H9 (cell line): ENCODE measurements around the gene CRABP1. TPM values are rescaled to one million over a fixed set of nuclear protein-coding genes. Genes with fewer than 3 reads are reported as not detected.

Experiments used
- DNase-seq: peaks from one replicate; pipeline ENCODE4 v3.0.0-alpha.2; 2017
- H2AFZ ChIP-seq: one replicate; pipeline ENCODE4 v1.6.1; 2013; ENCODE audit warnings: mild to moderate bottlenecking, low read length, control low read depth, moderate library complexity
- H2AK5ac ChIP-seq: 2 replicates; pipeline ENCODE4 v1.6.1; 2013; ENCODE audit warnings: low read length, control low read depth, mixed read lengths; ENCODE audit not compliant: insufficient read length
- H2BK120ac ChIP-seq: one replicate; pipeline ENCODE4 v1.6.1; 2013; ENCODE audit warnings: low read depth, mild to moderate bottlenecking, low read length, control low read depth, inconsistent platforms; ENCODE audit not compliant: poor library complexity, severe bottlenecking
- H2BK12ac ChIP-seq: 2 replicates; pipeline ENCODE4 v1.6.1; 2013; ENCODE audit warnings: low read length, control low read depth, mixed read lengths, low read depth; ENCODE audit not compliant: insufficient read length
- H2BK15ac ChIP-seq: 2 replicates; pipeline ENCODE4 v1.6.1; 2013; ENCODE audit warnings: low read depth, low read length, control low read depth
- H2BK20ac ChIP-seq: one replicate; pipeline ENCODE4 v1.6.1; 2013; ENCODE audit warnings: low read depth, mild to moderate bottlenecking, low read length, control low read depth, inconsistent platforms; ENCODE audit not compliant: poor library complexity, severe bottlenecking
- H2BK5ac ChIP-seq: 2 replicates; pipeline ENCODE4 v1.6.1; 2013; ENCODE audit warnings: low read length, control low read depth, mixed read lengths; ENCODE audit not compliant: insufficient read length
- H3K14ac ChIP-seq: 2 replicates; pipeline ENCODE4 v1.6.1; 2013; ENCODE audit warnings: low read length, control low read depth; ENCODE audit not compliant: insufficient read depth
- H3K18ac ChIP-seq: 2 replicates; pipeline ENCODE4 v1.6.1; 2013; ENCODE audit warnings: low read depth, mild to moderate bottlenecking, mixed read lengths, low read length, control low read depth; ENCODE audit not compliant: insufficient read length
- H3K23ac ChIP-seq: 2 replicates; pipeline ENCODE4 v1.6.1; 2013; ENCODE audit warnings: low read length, control low read depth, mixed read lengths, low read depth; ENCODE audit not compliant: insufficient read length
- H3K23me2 ChIP-seq: 2 replicates; pipeline ENCODE4 v1.6.1; 2013; ENCODE audit warnings: low read depth, mild to moderate bottlenecking, mixed read lengths, low read length, control low read depth; ENCODE audit not compliant: insufficient read length, poor library complexity, severe bottlenecking
- H3K27ac ChIP-seq: 2 replicates; pipeline ENCODE4 v1.5.1; 2013; ENCODE audit warnings: low read length, control low read depth, mixed read lengths, low read depth; ENCODE audit not compliant: insufficient read length
- H3K27me3 ChIP-seq: 2 replicates; pipeline ENCODE4 v1.6.1; 2013; ENCODE audit warnings: low read length, control low read depth, inconsistent platforms; ENCODE audit not compliant: insufficient read depth
- H3K4ac ChIP-seq: 2 replicates; pipeline ENCODE4 v1.6.1; 2013; ENCODE audit warnings: low read depth, mild to moderate bottlenecking, control low read depth, inconsistent platforms, low read length, moderate library complexity
- H3K4me1 ChIP-seq: 2 replicates; pipeline ENCODE4 v1.6.1; 2013; ENCODE audit warnings: low read length, control low read depth, inconsistent platforms; ENCODE audit not compliant: insufficient read depth
- H3K4me2 ChIP-seq: 2 replicates; pipeline ENCODE4 v1.6.1; 2013; ENCODE audit warnings: low read length, control low read depth, mixed read lengths; ENCODE audit not compliant: insufficient read length, insufficient read depth
- H3K56ac ChIP-seq: 2 replicates; pipeline ENCODE4 v1.6.1; 2013; ENCODE audit warnings: low read depth, mild to moderate bottlenecking, mixed read lengths, low read length, control low read depth; ENCODE audit not compliant: insufficient read length
- H3K79me1 ChIP-seq: 2 replicates; pipeline ENCODE4 v1.6.1; 2013; ENCODE audit warnings: low read depth, mild to moderate bottlenecking, moderate library complexity, low read length, control low read depth, inconsistent platforms; ENCODE audit not compliant: insufficient read depth, poor library complexity, severe bottlenecking
- H3K79me2 ChIP-seq: 2 replicates; pipeline ENCODE4 v1.6.1; 2013; ENCODE audit warnings: low read length, control low read depth, inconsistent platforms; ENCODE audit not compliant: insufficient read depth
- H3K9ac ChIP-seq: 2 replicates; pipeline ENCODE4 v1.6.1; 2013; ENCODE audit warnings: low read length, control low read depth, mixed read lengths; ENCODE audit not compliant: insufficient read length; ENCODE audit errors: extremely low read depth
- H3K9me3 ChIP-seq: one replicate; pipeline ENCODE4 v1.6.1; 2013; ENCODE audit warnings: low read depth, low read length, inconsistent platforms; ENCODE audit not compliant: control insufficient read depth
- H3T11ph ChIP-seq: one replicate; pipeline ENCODE4 v1.6.1; 2013; ENCODE audit warnings: mild to moderate bottlenecking, low read length, control low read depth, inconsistent platforms
- H4K20me1 ChIP-seq: one replicate; pipeline ENCODE4 v1.6.1; 2013; ENCODE audit not compliant: control insufficient read depth, insufficient read length, insufficient read depth
- H4K5ac ChIP-seq: 2 replicates; pipeline ENCODE4 v1.6.1; 2013; ENCODE audit warnings: low read depth, mild to moderate bottlenecking, mixed read lengths, low read length, control low read depth; ENCODE audit not compliant: insufficient read length
- H4K8ac ChIP-seq: replicated peaks from 2 replicates; pipeline ENCODE4 v1.6.1; 2013; ENCODE audit warnings: low read length, control low read depth, mixed read lengths, low read depth; ENCODE audit not compliant: insufficient read length
- H4K91ac ChIP-seq: 2 replicates; pipeline ENCODE4 v1.6.1; 2013; ENCODE audit warnings: low read depth, mild to moderate bottlenecking, moderate library complexity, mixed read lengths, low read length, control low read depth; ENCODE audit not compliant: insufficient read length
- H3K27ac Mint-ChIP-seq, 3 experiments: 2 replicates in 2 of 3; 3 replicates in 1 of 3; pipeline ENCODE4 v1.8.0; 2020 to 2021; ENCODE audit warnings: mixed read lengths in 3 of 3, mild to moderate bottlenecking in 1 of 3, moderate library complexity in 1 of 3
- H3K27me3 Mint-ChIP-seq: 2 replicates; pipeline ENCODE4 v1.8.0; 2021; ENCODE audit warnings: low read depth, mild to moderate bottlenecking, moderate library complexity, mixed read lengths
- H3K36me3 Mint-ChIP-seq, 3 experiments: 2 replicates in 2 of 3; 3 replicates in 1 of 3; pipeline ENCODE4 v1.8.0; 2020 to 2021; ENCODE audit warnings: low read depth in 3 of 3, mixed read lengths in 3 of 3; ENCODE audit not compliant: insufficient read depth in 1 of 3
- H3K4me1 Mint-ChIP-seq, 2 experiments: 2 replicates each; pipeline ENCODE4 v1.8.0; 2020; ENCODE audit warnings: mixed read lengths in 2 of 2
- H3K4me3 Mint-ChIP-seq, 2 experiments: 2 replicates in 1 of 2; 3 replicates in 1 of 2; pipeline ENCODE4 v1.8.0; 2020 to 2021; ENCODE audit warnings: mild to moderate bottlenecking in 2 of 2, mixed read lengths in 2 of 2, moderate library complexity in 1 of 2
- H3K9me3 Mint-ChIP-seq, 2 experiments: 2 replicates in 1 of 2; 3 replicates in 1 of 2; pipeline ENCODE4 v1.8.0; 2020; ENCODE audit warnings: mild to moderate bottlenecking in 2 of 2, mixed read lengths in 2 of 2, moderate library complexity in 1 of 2
- WGBS: extraction: QIAGEN DNeasy Blood & Tissue Kit; methylation state at CpG from one replicate; pipeline ENCODE4 v1.1.7; 2013; ENCODE audit warnings: missing lambda C conversion rate, low lambda C conversion rate, mixed read lengths; ENCODE audit not compliant: insufficient read length; ENCODE audit errors: extremely low coverage; 5-methylcytosine and 5-hydroxymethylcytosine counted together
- total RNA-seq: library from RNA; stranded (reverse); gene quantifications from 2 replicates; pipeline ENCODE4 v1.2.1, GENCODE V29; 2021
- TF ChIP-seq, protein P1 (sequence below): fragments of 200-600 bp; sonication (generic); conservative IDR thresholded peaks from 3 replicates; pipeline ENCODE4 v1.8.0; 2021; ENCODE audit warnings: antibody characterized with exemption, mild to moderate bottlenecking

CRABP1 gene
- total RNA-seq, 1 experiment from 2014 or later = 93.1 TPM

DNA sequence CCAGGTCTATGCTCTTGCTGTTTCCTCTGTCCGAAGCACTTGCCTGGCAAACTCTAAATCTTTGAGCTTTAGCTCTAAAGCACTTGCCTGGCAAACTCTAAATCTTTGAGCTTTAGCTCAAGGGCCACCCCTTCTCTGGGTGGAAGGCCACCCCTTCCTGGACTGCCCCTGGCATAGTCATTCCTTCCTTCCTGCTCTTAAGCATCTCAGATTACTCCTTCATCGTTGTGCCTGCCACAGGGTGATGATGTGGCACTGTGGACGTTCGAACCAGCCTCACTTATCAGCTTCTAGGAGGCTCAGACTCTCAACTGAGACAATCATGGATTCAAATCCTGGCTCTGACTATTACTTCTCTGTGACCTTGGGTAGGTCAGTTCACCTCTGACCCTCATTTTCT, 10.5 kb upstream of the CRABP1 start:
- Histone ChIP-seq H2BK12ac (no peak overlapping the region), H3K56ac (no peak overlapping the region), H2BK120ac (no peak overlapping the region), H4K5ac (no peak overlapping the region), H3K18ac (no peak overlapping the region), H2AK5ac (no peak overlapping the region), H4K20me1 (no peaks in the 10 kb centered on the region), H3K4me2 (no peak overlapping the region), H4K91ac (no peak overlapping the region), H3K9me3 (no peaks in the 10 kb centered on the region), H3K27me3 (no peaks in the 10 kb centered on the region), H3K4me1 (peaks cover 5% of the 10 kb centered on the region; the same call in 1 of the 2 replicates), H2BK15ac (no peak overlapping the region), H3K23ac (no peak overlapping the region), H4K8ac (no peak overlapping the region), H2BK5ac (no peak overlapping the region), H3K14ac (no peak overlapping the region; the same call in 1 of the 2 replicates), H3K79me2 (no peaks in the 10 kb centered on the region), H2BK20ac (no peak overlapping the region), H3K79me1 (no peaks in the 10 kb centered on the region), H3K9ac (no peak overlapping the region), H2AFZ (no peak overlapping the region), H3K23me2 (no peaks in the 10 kb centered on the region), H3T11ph (no peak overlapping the region), H3K4ac (no peak overlapping the region), H3K27ac (no peak overlapping the region)
- Mint-ChIP-seq H3K4me1 (peaks cover 12 to 13% of the 10 kb centered on the region in 2 experiments), H3K27ac (no peak overlapping the region), H3K36me3 (no peaks in the 10 kb centered on the region; a peak in 1 of 7 replicates), H3K4me3 (no peak overlapping the region), H3K27me3 (no peaks in the 10 kb centered on the region; the same call in none of the 2 replicates), H3K9me3 (no peaks in the 10 kb centered on the region)
- DNase-seq = no peak
- WGBS = no CpG with 5 or more reads among the region's 4 CpGs
- TF ChIP-seq, protein P1, sequence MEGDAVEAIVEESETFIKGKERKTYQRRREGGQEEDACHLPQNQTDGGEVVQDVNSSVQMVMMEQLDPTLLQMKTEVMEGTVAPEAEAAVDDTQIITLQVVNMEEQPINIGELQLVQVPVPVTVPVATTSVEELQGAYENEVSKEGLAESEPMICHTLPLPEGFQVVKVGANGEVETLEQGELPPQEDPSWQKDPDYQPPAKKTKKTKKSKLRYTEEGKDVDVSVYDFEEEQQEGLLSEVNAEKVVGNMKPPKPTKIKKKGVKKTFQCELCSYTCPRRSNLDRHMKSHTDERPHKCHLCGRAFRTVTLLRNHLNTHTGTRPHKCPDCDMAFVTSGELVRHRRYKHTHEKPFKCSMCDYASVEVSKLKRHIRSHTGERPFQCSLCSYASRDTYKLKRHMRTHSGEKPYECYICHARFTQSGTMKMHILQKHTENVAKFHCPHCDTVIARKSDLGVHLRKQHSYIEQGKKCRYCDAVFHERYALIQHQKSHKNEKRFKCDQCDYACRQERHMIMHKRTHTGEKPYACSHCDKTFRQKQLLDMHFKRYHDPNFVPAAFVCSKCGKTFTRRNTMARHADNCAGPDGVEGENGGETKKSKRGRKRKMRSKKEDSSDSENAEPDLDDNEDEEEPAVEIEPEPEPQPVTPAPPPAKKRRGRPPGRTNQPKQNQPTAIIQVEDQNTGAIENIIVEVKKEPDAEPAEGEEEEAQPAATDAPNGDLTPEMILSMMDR = no peak
